Stomach (tissue), 19 donors: ENCODE measurements around the gene OR6B1. TPM values are rescaled to one million over a fixed set of nuclear protein-coding genes. Genes with fewer than 3 reads are reported as not detected.

Experiments used
- DNase-seq, 2 donors: peaks; one replicate each; pipeline versions ENCODE4 v3.0.0 to v3.0.0-alpha.2; 2013 to 2019
- H3K27ac ChIP-seq, 5 donors: fragments of 200-600 bp in 4 of 5; sonication (generic) in 4 of 5; one replicate each; pipeline ENCODE4 v1.5.1; 2013 to 2019; ENCODE audit warnings: mild to moderate bottlenecking in 1 of 5, moderate library complexity in 1 of 5
- H3K27me3 ChIP-seq, 3 donors: fragments of 200-600 bp; sonication (generic); one replicate each; pipeline ENCODE4 v1.5.1; 2017 to 2019; ENCODE audit warnings: mixed run types in 1 of 3
- H3K36me3 ChIP-seq, 4 donors: fragments of 200-600 bp; sonication (generic); 1 replicate in 3 of 4; 2 replicates in 1 of 4; pipeline ENCODE4 v1.5.1; 2016 to 2019
- H3K4me1 ChIP-seq, 4 donors: fragments of 200-600 bp; sonication (generic); one replicate each; pipeline ENCODE4 v1.5.1; 2016 to 2019
- H3K4me3 ChIP-seq, 4 donors: fragments of 200-600 bp; sonication (generic) in 3 of 4; one replicate each; pipeline ENCODE4 v1.5.1; 2016 to 2019; ENCODE audit warnings: mild to moderate bottlenecking in 1 of 4
- H3K9me3 ChIP-seq, 4 donors: fragments of 200-600 bp; sonication (generic); one replicate each; pipeline ENCODE4 v1.5.1; 2016 to 2019
- CTCF ChIP-seq, 7 experiments: fragments of 450-650 bp in 4 of 7; fragments of 200-600 bp in 3 of 7; sonication (generic) in 3 of 7; IDR thresholded peaks; one replicate each; pipeline ENCODE4 v1.5.1; 2016 to 2019; ENCODE audit warnings: antibody characterized with exemption in 7 of 7, control low read depth in 2 of 7, mild to moderate bottlenecking in 1 of 7
- EP300 ChIP-seq: sonication (generic); formaldehyde crosslinking; IDR thresholded peaks from one replicate; pipeline ENCODE4 v1.6.1; 2017; ENCODE audit warnings: antibody characterized with exemption
- POLR2A ChIP-seq, 4 donors: fragments of 450-650 bp; IDR thresholded peaks; one replicate each; pipeline ENCODE4 v1.6.1; 2016; ENCODE audit warnings: antibody characterized with exemption in 4 of 4, control low read depth in 2 of 4, mild to moderate bottlenecking in 1 of 4, moderate library complexity in 1 of 4
- POLR2AphosphoS5 ChIP-seq, 3 donors: sonication (generic); formaldehyde crosslinking; IDR thresholded peaks; one replicate each; pipeline ENCODE4 v1.6.1; 2016; ENCODE audit warnings: antibody characterized with exemption in 3 of 3
- WGBS, 5 donors: extraction: QIAGEN DNeasy Blood & Tissue Kit in 3 of 5; methylation state at CpG; one replicate each; pipeline versions ENCODE4 v1.1.5 to v1.1.7; 2013 to 2018; 5-methylcytosine and 5-hydroxymethylcytosine counted together
- intact Hi-C: fragments of 100-400 bp; cut with DNase I; formaldehyde crosslinking; loops from one replicate; pipeline ENCODE4 v1.15.1; 2023; ENCODE audit warnings: low total_unique reads
- long read RNA-seq, 10 donors: transcript quantifications; one replicate each; lab custom pipeline, GENCODE V29; 2026
- polyA plus RNA-seq, 3 donors: library from polyadenylated mRNA; stranded (reverse); fragments of 200-250 nt; gene quantifications; one replicate each; pipeline ENCODE4 v1.2.3, GENCODE V29; 2013
- total RNA-seq, 5 donors: library from RNA; depleted of rRNA; stranded (reverse); fragments of >200 nt; gene quantifications; one replicate each; pipeline versions ENCODE4 v1.1.0 to v1.2.3, GENCODE V29; 2014 to 2016
- donor health status: healthy with polysubstance abuse.
- donor health status: Bipolar disorder and iron deficiency.
- donor health status: healthy.

Gene OR6B1
- not detected for total RNA-seq
- polyA plus RNA-seq: not detected
- long read RNA-seq, donor 1: 0 reads
- long read RNA-seq, donor 2: 0 reads
- long read RNA-seq, donor 3: 0 reads
- long read RNA-seq, donor 4: 0 reads
- long read RNA-seq, donor 5: 0 reads
- long read RNA-seq, donor 6: 0 reads
- long read RNA-seq, donor 7, partial matches to known transcripts: 0 of 1 reads
- long read RNA-seq, donor 7, other reads (novel, unspliced or antisense): 0 of 1 reads
- long read RNA-seq, donor 8: 0 reads
- long read RNA-seq, donor 9: 0 reads
- long read RNA-seq, donor 10: 0 reads

GRCh38 chr7:144000020-144000419 is at the start of gene OR6B1:
Gene OR6B1, plus strand, starts transcription at chr7:144000320. Its CDS starts 3,677 bp downstream, at chr7:144003997.
- H3K27me3 ChIP-seq: no peaks in the 10 kb centered on the region
- H3K9me3 ChIP-seq: no peaks in the 10 kb centered on the region
- no peak within 1 kb of the TSS for H3K4me3 ChIP-seq
- H3K4me1 ChIP-seq: no peaks in the 10 kb centered on the region
- no peaks in the 10 kb centered on the region for H3K36me3 ChIP-seq
- 78 to 91% (median 85%) methylated on average over 4 of the region's 4 CpGs for WGBS, 5 donors
- TF ChIP-seq CTCF (IDR thresholded peaks at IDR 0.05) (no peak), EP300 (no peak), POLR2A (IDR thresholded peaks at IDR 0.05) (no peak), POLR2AphosphoS5 (IDR thresholded peaks at IDR 0.05) (no peak)
- intact Hi-C loops: no loop called here
- H3K27ac ChIP-seq: no peak within 1 kb of the TSS
- no peak for DNase-seq

- intact Hi-C loops: no loop called here
- H3K4me3 ChIP-seq: no peak overlapping the region
- TF ChIP-seq CTCF (IDR thresholded peaks at IDR 0.05) (no peak), POLR2A (IDR thresholded peaks at IDR 0.05) (no peak), EP300 (no peak), POLR2AphosphoS5 (IDR thresholded peaks at IDR 0.05) (no peak)
- no peaks in the 10 kb centered on the region for H3K36me3 ChIP-seq
- no peaks in the 10 kb centered on the region for H3K4me1 ChIP-seq
- no peaks in the 10 kb centered on the region for H3K27me3 ChIP-seq
- no peak for DNase-seq
- WGBS, 5 donors: 68 to 86% (median 80%) methylated on average over 3 of the region's 3 CpGs
- no peak overlapping the region for H3K27ac ChIP-seq
- H3K9me3 ChIP-seq: no peaks in the 10 kb centered on the region
Observed at GRCh38 chr7:143953421-143953820, 46.7 kb upstream of the OR6B1 start.

DNA sequence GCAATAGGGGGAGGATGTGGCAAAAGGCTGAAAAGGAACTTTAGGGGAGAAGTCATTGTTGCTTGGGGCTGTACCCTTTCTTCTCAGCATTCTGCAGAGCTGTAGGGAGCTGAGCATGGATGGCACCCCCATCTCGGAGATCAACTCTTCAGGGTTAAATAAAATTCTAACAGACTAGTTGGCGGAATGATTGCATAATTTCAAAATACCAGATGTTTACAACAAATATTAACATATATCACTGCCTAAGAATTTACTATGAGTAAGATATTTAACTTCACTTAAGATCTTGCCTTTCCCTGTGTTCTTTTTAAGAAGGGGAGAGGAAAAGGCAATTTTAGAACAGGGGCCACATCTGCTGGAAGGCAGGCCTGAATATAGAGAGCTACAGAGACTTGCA is 46.0 kb upstream of the OR6B1 start:
- Histone ChIP-seq H3K4me3 (no peak overlapping the region), H3K36me3 (no peaks in the 10 kb centered on the region), H3K27me3 (no peaks in the 10 kb centered on the region), H3K27ac (no peak overlapping the region), H3K9me3 (no peaks in the 10 kb centered on the region), H3K4me1 (no peaks in the 10 kb centered on the region)
- TF ChIP-seq CTCF (IDR thresholded peaks at IDR 0.05) (no peak), POLR2A (IDR thresholded peaks at IDR 0.05) (no peak), EP300 (no peak), POLR2AphosphoS5 (IDR thresholded peaks at IDR 0.05) (no peak)
- no peak for DNase-seq
- intact Hi-C loops: no loop called here
- WGBS, 5 donors: 60 to 81% (median 70%) methylated on average over 2 of the region's 2 CpGs

GRCh38 chr7:143954544-143954943 is 45.6 kb upstream of the OR6B1 start, which contains the start of gene OR2F1:
Gene OR2F1, plus strand, starts transcription at chr7:143954844. Its CDS starts 5,127 bp downstream, at chr7:143959971.
- Histone ChIP-seq H3K4me1 (no peaks in the 10 kb centered on the region), H3K4me3 (no peak within 1 kb of the TSS), H3K9me3 (no peaks in the 10 kb centered on the region), H3K27me3 (no peaks in the 10 kb centered on the region), H3K27ac (no peak within 1 kb of the TSS), H3K36me3 (no peaks in the 10 kb centered on the region)
- DNase-seq: no peak
- intact Hi-C loops: no loop called here
- 71 to 84% (median 74%) methylated on average over 3 of the region's 3 CpGs for WGBS, 5 donors
- TF ChIP-seq EP300: no peak
- TF ChIP-seq POLR2A (IDR thresholded peaks at IDR 0.05): no peak

DNA sequence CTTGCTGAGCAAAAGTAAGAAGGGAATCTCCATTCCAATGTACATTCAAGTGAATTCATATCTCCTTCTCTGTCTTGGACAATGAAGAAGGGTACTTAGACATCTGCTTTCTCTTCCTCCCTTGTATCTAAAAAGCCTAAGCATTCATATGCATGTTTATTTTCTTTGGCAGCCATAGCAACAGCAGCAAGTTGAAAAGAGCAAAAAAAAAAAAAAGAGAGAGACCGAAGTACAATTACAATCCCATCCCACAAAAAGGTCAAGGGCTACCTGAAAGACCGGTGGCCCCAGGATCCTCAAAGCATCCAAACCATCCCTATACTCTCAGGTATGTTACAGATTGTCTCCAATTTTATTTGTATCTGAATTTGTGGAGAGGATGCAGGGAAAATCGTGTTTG is 41.3 kb upstream of the OR6B1 start:
- TF ChIP-seq POLR2A (IDR thresholded peaks at IDR 0.05) (no peak), CTCF (IDR thresholded peaks at IDR 0.05) (no peak), EP300 (no peak), POLR2AphosphoS5 (IDR thresholded peaks at IDR 0.05) (no peak)
- H3K36me3 ChIP-seq: no peaks in the 10 kb centered on the region
- no peak for DNase-seq
- no peak overlapping the region for H3K4me3 ChIP-seq
- intact Hi-C loops: no loop called here
- H3K9me3 ChIP-seq: no peaks in the 10 kb centered on the region
- 54 to 64% (median 59%) methylated on average over 3 of the region's 3 CpGs for WGBS, 5 donors
- H3K4me1 ChIP-seq: no peaks in the 10 kb centered on the region
- no peaks in the 10 kb centered on the region for H3K27me3 ChIP-seq
- H3K27ac ChIP-seq: no peak overlapping the region
